DMS 273 (cell line): ENCODE data around the gene PTGES3.
"Not testable (repeated sequence)": the region's sequence is repeated elsewhere in the genome, so short reads cannot be mapped to it uniquely, and the experiment has no call there.

ENCODE experiments used
- DNase-seq: peaks from one replicate; lab custom pipeline; 2025; ENCODE audit not compliant: unreplicated experiment; lab: John Stamatoyannopoulos, UW

PTGES3 gene

DNA sequence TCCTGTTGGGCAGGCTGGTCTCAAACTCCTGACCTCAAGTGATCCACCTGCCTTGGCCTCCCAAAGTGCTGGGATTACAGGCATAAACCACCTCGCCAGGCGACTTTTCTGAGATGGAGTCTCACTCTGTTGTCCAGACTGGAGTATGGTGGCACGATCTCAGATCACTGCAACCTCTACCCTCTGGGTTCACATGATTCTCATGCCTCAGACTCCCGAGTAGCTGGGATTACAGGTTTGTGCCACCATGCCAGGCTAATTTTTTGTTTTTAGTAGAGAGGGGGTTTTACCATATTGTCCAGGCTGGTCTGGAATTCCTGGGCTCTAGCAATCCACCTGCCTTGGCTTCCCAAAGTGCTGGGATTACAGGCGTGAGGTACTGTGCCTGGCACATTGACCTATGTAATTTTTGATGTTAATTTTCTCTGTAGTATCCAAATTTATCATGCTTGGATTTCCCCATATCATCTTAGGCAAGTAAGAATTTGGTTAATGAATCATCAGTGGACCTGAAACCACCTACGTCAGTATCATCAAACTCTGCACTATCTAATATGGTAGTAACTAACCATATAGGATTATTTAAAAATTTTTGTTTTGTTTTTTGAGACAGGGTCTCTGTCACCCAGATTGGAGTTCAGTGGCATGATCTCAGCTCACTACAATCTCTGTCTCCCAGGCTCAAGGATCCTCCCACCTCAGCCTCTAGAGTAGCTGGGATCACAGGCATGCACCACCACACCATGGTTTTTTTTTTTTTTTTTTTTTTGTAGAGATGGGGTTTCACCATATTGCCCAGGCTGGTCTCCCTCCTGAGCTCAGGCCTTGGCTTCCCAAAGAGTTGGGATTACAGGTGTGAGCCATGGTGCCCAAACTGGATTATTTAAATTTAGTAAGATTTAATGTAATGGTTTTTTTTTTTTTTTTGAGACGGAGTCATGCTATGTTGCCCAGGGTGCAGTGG is 30.4 kb downstream of the PTGES3 start:
- no peak for DNase-seq

DNA sequence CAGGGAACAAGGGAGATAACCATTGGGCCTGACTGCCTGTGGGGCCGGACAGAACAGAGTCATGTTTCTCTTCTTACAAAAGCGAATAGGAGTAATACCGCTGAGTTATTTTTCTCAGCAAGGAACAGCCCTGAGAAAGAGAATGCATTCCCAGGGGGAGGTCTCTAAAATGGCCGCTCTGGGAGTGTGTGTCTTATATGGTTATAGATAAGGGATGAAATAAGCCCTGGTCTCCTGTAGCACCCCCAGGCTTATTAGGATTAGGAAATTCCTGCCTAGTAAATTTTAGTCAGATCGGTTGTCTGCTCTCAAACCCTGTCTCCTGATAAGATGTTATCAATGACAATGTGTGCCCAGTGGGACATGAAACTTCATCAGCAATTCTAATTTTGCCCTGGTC is 34.3 kb downstream of the PTGES3 start:
- not testable (repeated sequence) for DNase-seq

DNA sequence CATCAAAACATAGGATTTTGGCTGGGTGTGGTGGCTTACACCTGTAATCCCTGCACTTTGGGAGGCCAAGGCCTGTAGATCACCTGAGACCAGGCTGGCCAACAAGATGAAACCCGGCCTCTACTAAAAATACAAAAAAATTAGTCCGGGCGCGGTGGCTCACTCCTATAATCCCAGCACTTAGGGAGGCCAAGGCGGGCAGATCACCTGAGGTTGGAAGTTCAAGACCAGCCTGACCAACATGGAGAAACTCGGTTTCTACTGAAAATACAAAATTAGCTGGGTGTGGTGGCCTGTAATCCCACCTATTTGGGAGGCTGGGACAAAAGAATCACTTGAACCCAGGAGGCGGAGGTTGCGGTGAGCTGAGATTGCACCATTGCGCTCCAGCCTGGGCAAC is 40.1 kb downstream of the PTGES3 start:
- DNase-seq = not testable (repeated sequence)

DNA sequence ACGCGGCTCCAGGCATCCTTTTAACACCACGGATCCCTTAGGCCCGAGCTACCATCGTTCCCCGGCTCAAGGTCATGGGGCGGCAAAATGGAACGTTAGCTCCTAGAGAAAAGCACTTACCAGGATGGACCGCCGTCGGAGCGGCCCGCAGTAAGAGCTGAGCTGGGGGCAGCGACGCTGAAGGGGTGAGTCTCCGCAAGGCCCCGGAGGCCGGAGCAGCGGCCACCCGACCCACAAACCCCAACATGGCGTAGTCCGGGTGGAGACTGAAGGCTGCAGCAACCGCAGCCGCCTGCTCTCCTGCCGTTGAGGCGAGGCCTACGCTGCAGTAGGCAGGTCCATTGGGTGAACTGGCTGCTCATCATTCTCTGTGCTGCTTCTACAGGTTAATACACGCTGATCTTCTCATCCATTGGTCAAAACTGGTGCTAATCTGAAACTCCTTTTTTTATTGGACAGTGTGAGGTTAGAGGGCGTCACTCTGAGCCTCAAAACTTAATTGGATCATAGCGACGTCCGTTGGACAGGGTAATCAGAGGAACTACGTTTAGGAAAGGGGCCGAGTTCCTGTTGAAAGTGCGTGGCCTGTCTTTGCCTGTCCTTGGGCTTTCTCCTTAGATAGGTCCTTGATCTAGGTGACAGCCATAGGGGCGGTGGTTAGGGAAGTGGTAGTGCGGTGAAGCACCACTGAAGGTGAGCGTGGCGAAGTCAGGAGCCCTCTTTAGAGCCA is 42.2 kb downstream of the PTGES3 start, which contains the start of gene ATP5F1B:
ATP5F1B (minus strand) TSS at position 268 of the 730 bp plus-strand sequence; CDS start at position 247, 21 bp downstream.
- peak; percentile 99 for DNase-seq

DNA sequence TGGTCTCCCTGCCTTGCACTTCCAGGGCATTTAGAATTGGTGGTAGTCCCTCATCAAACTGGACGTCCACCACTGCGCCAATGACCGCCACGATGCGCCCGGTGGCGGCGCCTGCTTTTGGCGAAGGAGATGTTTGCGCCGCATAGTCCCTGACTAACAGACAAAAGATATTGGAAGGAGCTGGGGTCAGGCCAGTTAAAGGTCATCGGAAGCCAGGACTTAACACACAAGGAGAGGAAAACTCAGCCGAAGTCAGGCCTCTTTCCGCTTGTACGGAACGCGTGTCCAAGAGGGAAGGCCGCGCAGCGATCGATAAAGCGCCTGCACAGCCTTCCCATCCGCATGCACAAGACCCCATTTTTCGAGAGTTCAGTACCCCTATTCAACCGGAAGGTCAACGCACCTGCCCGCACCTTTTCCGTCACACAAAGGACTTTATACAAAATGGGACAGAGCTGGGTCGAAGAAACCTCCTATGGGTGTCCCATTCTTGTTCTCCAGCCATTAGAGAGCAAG is 42.8 kb downstream of the PTGES3 start:
- peak; percentile 23 for DNase-seq

DNA sequence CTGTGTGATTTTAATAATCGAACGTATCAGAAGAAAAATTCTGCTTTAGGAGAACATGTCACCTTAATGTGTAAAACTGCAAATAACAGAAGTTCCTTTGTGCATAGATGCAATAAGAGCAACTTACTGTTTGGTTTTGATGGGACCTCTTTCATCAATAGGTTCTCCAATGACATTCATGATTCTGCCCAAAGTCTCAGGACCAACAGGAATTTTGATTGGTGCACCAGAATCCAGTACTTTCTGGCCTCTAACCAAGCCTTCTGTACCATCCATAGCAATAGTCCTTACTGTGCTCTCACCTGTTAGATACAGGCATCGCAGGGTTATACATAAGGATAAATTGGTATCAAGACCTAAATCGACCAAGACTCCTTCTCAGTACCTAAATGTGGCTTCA is 43.4 kb downstream of the PTGES3 start:
- DNase-seq = peak; percentile 20

DNA sequence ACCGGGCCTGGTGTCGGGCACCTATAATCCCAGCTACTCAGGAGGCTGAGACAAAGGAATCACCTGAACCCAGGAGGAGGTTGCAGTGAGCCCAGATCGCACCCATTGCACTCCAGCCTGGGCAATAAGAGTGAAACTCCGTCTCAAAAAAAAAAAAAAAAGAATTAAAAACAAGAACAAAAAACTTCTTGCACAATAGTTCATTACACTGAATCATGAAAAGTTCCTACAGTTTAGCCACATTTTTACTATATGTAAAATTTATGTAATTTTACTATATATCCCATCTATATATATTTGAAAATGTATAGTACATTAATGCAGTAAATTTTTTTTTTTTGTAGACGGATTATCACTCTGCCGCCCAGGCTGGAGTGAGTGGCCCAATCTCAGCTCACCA is 46.9 kb downstream of the PTGES3 start:
- no peak for DNase-seq

DNA sequence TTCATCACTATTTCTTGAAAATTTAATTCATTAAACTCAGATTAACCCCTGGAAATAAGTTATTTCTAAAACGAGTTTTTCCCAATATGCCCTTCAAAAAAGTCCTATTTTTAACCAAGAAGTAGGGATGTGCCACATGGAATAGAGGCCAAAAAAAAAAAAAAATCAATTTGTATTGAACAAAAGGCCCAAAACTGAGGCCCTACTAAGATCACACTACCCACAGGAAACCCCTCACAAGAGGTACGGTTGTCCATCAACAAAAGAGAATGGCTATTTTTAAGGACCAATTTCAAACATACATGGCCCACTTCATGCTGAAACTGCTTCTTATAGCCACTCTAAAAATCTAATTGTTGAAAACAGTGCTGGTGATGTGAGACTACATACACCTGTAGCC is 50.5 kb downstream of the PTGES3 start:
- DNase-seq = no peak

DNA sequence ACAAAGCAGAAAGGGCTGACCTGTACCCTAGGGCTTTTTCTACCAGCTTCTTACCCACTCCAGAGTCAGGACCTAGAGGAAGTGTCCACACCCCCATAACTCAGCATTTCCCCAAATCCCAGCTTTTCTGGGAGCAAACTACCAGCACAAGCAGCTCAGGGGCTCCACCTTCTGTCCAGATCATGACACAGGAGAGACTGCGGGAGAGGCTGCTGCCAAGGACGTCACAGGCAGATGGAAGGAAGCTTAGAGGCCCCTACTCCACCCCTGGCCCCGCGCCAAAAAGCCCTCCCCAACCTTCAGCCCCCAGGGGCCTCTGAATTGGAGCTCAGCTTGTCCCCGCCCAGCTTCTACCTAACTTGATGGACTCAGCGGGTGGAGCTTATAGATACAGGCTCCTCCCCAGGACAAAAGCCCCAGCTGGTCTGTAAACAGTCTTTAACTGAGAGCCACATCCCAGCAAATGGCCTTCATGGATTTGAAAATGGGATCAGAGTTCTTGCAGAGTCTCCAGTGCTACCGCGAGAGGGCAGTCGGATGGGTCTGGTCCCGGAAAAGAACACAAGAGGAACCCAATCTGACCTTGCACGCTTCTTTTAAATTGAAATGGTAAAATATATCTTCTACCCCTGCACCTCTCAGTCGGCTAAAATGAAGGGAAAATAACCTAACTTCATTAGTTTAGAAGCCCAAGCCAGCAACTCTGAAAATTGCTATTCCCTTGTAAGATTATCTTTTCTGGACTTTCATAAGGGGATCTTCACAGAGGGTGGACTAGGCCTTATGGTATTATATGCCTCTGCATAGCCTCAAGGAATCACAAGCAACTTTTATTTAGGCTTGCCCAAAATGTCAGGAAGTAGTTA is 51.2 kb downstream of the PTGES3 start:
- DNase-seq = peak; percentile 99

DNA sequence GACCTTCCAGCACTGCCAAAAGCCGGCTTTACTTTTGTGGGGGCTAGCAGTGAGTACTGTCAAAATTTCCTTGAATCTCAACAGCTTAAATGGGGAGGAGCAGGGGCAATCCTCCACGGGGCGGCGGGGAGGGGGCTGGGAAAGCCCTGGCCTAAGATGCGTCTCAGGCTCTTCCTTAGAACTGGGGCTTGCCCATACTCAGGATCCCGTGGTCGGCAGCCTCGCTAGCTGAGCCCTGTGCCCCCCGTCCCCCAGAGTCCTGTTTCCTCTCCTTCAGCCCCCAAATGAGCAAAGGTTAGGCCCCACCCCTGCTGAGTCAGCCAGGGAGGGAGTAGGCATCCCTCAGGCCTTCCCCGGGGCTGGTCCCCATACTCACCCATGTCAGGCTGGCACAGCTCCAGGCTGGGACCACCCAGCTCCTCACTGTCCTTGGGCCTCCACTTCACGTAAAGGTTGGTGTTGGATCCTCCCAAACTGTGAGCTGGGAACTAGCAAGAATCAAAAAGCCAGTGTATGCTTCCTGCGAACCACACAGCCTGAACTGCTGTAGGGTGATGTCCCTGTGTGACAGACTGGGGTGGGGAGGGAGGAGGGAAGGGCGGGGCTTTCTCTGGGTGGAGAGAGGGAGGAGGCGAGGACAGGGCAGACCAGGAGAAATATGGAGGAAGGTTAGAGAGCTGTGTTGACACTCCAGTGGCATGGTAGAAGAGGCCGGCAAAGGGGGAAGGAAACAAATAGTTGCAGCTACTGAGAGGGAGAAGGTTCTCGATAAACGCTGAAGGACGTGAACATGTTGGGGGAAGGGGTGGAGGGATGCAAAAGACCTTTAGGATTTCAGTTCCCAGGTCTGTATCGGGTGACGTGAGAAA is 52.0 kb downstream of the PTGES3 start:
- peak; percentile 88 for DNase-seq

DNA sequence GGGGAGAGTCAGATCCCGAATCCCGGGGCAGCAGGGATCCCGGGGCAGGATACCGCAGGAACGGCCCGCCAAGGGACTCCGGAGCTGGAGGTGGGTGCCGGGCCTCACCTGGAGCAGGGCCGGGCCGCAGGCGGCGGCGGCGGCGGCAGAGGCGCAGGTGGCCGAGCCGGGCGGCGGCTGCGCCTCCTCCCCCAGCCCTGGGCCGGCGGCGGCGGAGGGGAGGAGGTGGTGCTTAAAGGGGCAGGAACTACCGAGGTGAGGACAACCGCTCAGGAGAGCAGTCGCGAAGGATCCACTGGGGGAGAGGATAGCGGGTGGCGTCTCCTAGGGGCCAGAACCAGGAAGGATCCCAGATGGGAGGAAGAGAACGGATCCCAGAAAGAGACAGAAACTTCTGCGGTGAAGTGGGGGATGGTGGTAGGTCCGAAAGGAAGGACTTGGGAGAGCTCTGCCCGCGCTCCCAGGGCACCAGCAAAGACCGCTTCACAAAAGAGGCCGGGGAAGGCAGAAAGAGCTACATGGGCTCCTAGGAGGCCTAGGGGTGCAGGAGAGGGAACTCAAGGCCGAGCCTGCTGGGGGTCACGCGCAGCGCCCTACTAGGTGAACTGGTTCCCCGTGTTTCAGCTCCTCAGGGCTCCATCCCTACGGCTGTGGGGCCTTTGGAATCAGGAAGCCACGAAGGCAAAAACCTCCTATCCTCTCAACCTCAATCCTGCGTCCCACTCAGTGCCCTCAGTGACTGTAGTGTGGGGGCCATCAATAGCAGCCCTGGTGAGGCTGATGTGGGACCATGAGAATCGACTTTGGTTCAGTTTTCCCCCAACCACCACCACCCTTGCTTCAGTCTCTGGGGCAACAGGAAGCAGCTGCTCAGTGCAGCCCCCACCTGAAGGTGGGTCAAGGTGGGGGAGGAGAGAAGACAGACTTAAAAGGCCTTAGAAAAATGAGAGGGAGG is 53.0 kb downstream of the PTGES3 start:
- DNase-seq = peak; percentile 85

DNA sequence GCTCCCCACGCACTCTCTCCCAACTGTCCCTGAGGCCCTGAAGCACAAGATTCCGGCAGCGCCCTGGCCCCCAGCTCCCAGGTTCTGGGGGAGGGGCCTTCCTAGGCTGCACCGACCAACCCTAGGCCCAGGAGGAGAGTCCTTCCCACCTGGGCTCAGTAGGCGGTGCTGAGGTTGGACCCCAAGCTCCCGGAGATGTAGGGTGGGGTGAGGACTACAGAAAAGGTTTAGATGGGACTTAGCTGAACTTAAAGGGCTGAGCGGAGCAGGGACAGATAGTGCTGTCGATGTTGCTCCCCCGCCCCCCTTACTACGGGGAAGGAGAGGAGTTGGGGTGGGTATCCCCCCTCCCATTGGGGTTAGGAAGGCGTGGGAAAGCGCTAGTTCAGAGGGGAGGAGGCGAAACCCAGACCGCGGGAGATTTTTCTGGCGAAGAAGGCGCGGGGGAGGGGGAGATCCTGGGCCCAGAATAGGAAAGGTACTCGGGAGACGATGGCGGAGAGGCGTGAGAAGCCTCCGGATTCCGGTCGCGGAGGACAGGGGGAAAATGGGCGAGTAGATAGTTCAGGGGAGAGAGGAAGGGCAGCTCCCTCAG is 53.7 kb downstream of the PTGES3 start:
- peak; percentile 62 for DNase-seq

DNA sequence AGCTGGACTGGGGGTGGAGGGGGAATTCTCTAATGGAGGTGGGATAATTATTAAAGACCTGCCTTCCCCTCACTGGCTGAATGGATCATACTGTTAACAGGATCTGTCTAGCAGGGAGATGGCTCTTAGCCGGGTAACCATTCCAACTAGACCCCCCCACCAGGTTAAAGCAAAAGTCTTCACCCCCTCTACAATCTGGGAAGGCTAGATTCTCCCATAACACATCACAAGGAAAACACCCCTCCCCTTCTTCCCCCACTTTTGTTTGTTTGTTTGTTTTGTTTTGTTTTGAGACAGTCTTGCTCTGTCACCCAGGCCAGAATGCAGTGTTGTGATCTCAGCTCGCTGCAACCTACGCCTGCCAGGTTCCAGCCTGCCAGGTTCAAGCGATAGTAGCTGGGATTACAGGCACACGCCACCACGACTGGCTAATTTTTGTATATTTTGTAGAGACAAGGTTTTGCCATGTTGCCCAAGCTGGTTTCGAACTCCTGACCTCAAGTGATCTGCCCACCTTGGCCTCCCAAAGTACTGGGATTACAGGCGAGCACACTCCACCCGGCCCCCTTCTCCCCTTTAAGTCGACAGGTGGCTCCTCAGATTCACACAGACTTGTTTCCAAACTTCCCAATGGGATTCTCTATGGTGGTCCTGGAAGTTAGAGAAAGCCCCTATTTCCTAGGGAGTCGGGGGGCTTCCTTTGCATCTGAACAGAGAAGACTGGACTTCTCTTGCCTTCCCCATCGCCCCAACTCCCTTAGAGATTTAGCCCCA is 54.4 kb downstream of the PTGES3 start:
- peak; percentile 44 for DNase-seq

DNA sequence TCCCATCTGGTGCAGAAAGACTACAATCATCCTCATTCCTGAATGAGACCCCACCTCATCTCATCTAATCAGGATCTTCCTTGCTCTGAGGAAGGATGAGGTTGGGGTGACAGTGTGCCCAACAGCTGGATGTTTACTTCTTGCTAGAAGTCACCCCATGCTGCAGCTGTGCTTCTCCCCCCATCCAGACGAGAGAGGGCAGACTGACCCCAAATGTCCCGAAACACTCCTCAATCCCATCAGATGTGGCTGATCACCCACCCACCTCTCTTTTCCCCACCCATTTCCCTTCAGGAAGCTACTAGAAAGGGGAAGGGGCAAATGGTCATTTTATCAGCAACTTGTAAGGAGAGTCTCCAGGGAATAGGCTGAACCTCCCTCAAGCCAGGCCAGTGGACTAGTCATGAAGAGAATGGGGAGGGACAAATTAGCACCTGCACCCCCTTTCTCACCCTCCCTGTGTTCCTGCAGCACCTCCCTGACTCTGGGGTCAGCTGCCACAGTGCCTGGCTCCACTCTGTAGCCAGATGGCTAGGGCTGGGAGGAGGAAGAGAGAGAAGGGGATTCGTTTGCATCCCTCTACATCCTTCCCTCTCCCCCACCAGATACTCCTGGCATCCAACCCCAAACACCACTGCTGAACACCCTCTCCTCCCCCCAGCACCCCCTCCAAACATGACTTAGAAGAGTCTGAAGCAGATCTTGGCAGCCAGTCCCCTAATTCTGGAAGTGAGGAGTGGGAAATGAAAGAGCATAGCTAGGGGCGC is 55.2 kb downstream of the PTGES3 start:
- peak; percentile 65 for DNase-seq

DNA sequence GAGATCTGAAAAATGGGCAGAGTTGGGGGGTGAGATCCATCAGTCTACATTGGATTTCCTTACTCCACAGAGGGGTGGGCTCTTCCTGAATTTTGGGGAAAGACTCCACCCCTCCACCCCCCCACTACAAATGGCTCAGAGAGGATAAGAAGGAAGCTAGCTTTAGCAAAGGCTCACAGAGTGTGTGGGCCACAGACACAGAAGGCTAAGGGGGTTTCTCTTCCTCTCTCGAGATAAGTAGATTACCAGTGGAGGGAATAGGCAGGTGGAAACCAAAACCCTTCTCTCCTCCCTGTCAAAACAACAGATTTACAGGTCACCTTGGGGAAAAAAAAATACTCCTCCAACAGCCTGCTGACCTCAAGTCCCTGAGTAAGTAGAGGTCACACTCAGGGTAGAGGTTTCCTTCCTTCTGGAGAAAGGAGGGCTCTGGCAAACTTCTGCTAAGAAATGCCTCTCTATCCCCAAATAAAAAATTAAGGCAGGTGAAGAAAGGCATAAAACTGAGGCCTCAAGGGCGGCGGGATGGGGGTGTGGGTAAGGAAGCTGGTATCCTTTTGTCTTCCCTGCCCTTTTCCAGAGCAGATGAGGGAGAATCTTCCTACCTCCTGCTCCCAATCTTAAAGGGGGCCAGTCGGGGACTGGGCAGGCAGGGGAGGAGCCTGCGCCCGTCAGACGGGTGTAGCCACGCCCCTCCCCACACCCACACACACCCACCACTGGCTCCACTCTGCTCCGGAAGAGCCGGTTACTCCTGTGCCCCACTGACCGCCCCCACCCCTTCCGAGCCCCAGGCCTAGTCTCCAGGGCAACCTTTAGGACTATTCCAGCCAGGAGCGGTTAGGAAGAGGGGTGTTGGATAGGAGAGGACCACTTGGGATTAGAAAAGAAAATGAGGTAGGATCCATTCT is 56.0 kb downstream of the PTGES3 start:
- DNase-seq = peak; percentile 53

DNA sequence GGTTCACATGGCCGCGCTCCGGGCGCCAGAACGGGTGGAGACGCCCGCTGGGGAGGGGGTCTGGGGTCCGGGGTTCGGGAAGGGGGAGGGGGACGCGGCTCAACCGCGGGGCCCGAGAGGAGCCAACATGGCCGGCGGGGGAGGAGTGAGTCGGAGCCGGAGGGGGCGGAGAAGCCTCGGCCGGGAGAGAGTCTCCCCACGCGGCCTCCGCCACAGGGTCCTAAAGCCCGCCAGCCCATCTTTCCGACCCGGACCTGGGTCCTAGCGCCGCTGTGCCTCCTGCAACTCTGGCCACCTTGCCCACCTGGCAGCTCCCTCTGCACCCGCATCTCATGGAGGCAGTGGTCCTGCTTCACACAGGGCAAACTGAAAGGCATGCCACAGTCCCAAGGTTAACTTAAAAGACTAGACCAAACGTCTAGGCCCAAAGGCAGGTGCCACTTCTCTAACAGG is 57.9 kb downstream of the PTGES3 start, which contains the start of gene BAZ2A:
BAZ2A (minus strand) TSS at position 147 of the 453 bp plus-strand sequence. CDS start 12,796 bp downstream, outside the sequence.
- DNase-seq = peak; percentile 89
